ENCODE results near the gene ZNF273.

The ZNF273 gene

GRCh38 chr7:64978497-64979203 lies 75.6 kb downstream of the ZNF273 start:
- Histone ChIP-seq H3K36me3 (ENCODE audit: control insufficient read depth, insufficient read depth, low read length) (no peaks in the 10 kb centered on the region), H3K4me3 (ENCODE audit: low read depth, low read length) (no peak overlapping the region), H3K9me3 (ENCODE audit: control insufficient read depth, insufficient read depth, low read length) (peaks cover 18% of the 10 kb centered on the region)

More at GRCh38 chr7:64978497-64979203, 75.6 kb downstream of the ZNF273 start:
- Histone ChIP-seq H3K4me1 (ENCODE audit: control insufficient read depth, insufficient read depth, low read length) (no peaks in the 10 kb centered on the region), H3K27me3 (ENCODE audit: control insufficient read depth, insufficient read depth, low read length) (no peaks in the 10 kb centered on the region), H3K9ac (ENCODE audit: low read depth, low read length) (no peak overlapping the region)

Measured in iPS-15b (cell line).